Colonic mucosa (tissue), 4 donors: ENCODE data around the gene SFSWAP. TPM values are rescaled to one million over a fixed set of nuclear protein-coding genes. Genes with fewer than 3 reads are reported as not detected.

Source experiments
- DNase-seq: peaks from one replicate; pipeline ENCODE4 v3.0.0-alpha.2; 2020
- H3K27ac ChIP-seq: fragments of 200-600 bp; one replicate; pipeline ENCODE4 v1.8.0; 2021
- H3K27me3 ChIP-seq: fragments of 200-600 bp; one replicate; pipeline ENCODE4 v1.8.0; 2021
- H3K36me3 ChIP-seq: fragments of 200-600 bp; one replicate; pipeline ENCODE4 v1.8.0; 2021
- H3K4me1 ChIP-seq: fragments of 200-600 bp; one replicate; pipeline ENCODE4 v1.8.0; 2021; ENCODE audit warnings: mild to moderate bottlenecking
- H3K4me3 ChIP-seq: fragments of 200-600 bp; one replicate; pipeline ENCODE4 v1.8.0; 2021
- H3K9ac ChIP-seq, 2 donors: one replicate each; pipeline ENCODE4 v1.7.0; 2013; ENCODE audit warnings: control low read depth in 2 of 2, low read depth in 2 of 2, low read length in 2 of 2
- H3K9me3 ChIP-seq: fragments of 200-600 bp; one replicate; pipeline ENCODE4 v1.8.0; 2021
- CTCF ChIP-seq: fragments of 200-600 bp; IDR thresholded peaks from one replicate; pipeline ENCODE4 v1.8.0; 2022; ENCODE audit warnings: antibody characterized with exemption, mild to moderate bottlenecking
- intact Hi-C: fragments of 100-400 bp; cut with DNase I; formaldehyde crosslinking; loops from one replicate; pipeline ENCODE4 v1.14.1; 2022
- total RNA-seq, 2 donors: library from RNA; stranded (reverse); fragmentation: NEBNext Ultra II Directional in 1 of 2; extraction: Animal tissue kit (Norgen Biotek cat#: 25700) in 1 of 2; gene quantifications; one replicate each; pipeline ENCODE4 v1.2.1, GENCODE V29; 2021
- donor health status: healthy.
- donor health status: DM: no; HTN: no; CAD: no.
- donor health status: DM: no; HTN: no; CAD: no.

The SFSWAP gene
- total RNA-seq, 2 donors from 2014 or later, result 28.2 to 35.6 TPM

DNA sequence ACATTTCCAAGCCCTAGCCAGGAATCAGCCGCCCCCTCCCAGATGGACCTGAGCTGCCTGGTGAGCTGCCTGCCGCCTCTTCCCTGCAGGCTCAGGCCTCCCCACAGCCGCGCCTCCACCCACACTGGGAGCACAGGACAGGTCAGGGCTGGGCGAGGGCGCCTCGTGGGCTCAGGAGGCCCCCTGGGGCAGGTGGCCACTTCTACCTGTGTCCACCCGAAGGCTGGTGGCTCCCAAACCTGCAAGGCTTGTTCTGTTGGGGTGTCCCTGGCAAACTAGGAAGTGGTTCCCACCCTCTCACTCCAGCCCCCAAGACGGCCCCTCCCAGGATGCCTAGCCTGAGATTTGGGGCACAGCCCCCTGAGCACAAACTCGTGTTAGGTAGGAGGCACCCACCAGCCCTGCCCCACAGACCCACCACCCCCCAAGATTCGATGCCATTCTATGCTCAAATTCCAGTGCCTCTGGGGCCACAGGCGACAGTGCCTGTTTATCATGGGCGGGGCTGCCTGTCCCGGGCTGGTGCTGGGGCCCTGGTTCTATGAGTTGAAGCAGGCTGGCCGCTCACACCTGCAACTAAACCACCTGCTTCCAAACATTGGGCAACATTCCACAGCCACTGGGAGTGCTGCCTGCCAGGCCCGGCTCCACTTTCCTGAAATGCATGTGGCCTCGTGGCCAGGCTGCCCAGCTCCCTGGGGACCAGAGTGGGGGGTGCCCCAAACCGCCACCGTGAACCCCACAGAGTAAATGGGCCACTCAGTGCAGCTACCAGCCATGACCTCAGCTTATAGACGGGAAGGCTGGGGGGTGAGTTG is 124.1 kb downstream of the SFSWAP start:
- no peak overlapping the region for H3K4me3 ChIP-seq
- no peak for TF ChIP-seq CTCF
- H3K4me1 ChIP-seq, result no peaks in the 10 kb centered on the region
- no peak for DNase-seq
- H3K9me3 ChIP-seq, result no peaks in the 10 kb centered on the region
- H3K27ac ChIP-seq, result no peak overlapping the region
- peaks cover 14% of the 10 kb centered on the region for H3K27me3 ChIP-seq
- intact Hi-C loops, result no loop called here
- H3K9ac ChIP-seq, result no peak overlapping the region
- H3K36me3 ChIP-seq, result no peaks in the 10 kb centered on the region

DNA sequence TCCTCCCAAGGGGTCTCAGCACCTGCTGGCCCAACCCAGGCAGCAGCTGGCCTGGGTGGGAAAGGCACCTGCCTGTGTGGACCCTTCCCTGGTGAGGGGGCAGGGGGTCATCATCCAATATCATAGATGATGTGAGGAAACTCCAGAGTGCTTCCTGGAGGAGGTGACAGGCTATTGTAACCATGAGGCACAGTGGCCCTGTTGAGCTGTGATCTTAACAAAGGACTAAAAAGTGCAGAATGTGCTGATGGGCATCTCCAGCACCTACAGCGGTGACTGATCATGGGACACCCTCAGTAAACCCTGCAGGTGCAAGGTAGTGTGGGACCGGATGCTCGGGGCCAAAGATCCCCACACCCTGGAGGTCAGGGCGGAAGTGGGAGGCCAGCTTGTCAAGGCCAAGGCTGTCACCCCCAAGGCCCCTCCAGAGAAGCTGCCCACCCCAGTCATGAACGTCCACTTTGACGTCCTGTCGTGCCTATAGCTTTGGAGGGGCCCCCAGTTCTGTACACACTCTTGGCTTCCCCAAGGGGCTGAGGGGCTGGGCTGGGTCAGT is 124.8 kb downstream of the SFSWAP start:
- H3K9me3 ChIP-seq, result no peaks in the 10 kb centered on the region
- TF ChIP-seq CTCF, result no peak
- intact Hi-C loops, result no loop called here
- peaks cover 7% of the 10 kb centered on the region for H3K27me3 ChIP-seq
- H3K9ac ChIP-seq, result no peak overlapping the region
- H3K4me1 ChIP-seq, result no peaks in the 10 kb centered on the region
- H3K27ac ChIP-seq, result no peak overlapping the region
- no peaks in the 10 kb centered on the region for H3K36me3 ChIP-seq
- no peak overlapping the region for H3K4me3 ChIP-seq
- no peak for DNase-seq

DNA sequence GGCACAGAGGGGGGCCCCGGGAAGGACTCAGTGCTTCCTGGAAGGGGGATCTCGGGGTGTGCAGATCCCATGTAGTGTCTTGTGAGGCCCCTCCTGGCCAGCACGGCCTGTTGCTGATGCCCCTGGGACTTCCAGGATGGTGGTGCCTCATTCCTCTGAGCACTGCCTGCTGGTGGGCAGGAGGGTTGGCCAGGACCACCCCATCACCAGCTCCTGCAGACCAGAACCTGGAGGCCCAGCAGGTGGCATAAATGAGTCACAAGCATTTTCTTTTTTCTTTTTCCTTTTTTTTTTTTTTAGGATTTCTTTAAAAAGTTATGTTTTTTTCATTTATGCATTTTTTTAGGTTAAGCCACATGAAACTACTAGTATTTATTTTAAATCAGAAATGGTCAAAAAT is 125.3 kb downstream of the SFSWAP start:
- H3K4me3 ChIP-seq, result no peak overlapping the region
- H3K36me3 ChIP-seq, result no peaks in the 10 kb centered on the region
- peaks cover 3% of the 10 kb centered on the region for H3K27me3 ChIP-seq
- intact Hi-C loops, result no loop called here
- H3K9ac ChIP-seq, result no peak overlapping the region
- H3K4me1 ChIP-seq, result no peaks in the 10 kb centered on the region
- H3K27ac ChIP-seq, result no peak overlapping the region
- no peak for TF ChIP-seq CTCF
- no peak for DNase-seq
- no peaks in the 10 kb centered on the region for H3K9me3 ChIP-seq

GRCh38 chr12:131836714-131837397 is 126.0 kb downstream of the SFSWAP start:
- Histone ChIP-seq H3K4me1 (no peaks in the 10 kb centered on the region), H3K27ac (no peak overlapping the region), H3K9me3 (no peaks in the 10 kb centered on the region), H3K36me3 (no peaks in the 10 kb centered on the region), H3K9ac (no peak overlapping the region), H3K27me3 (no peaks in the 10 kb centered on the region), H3K4me3 (no peak overlapping the region)
- intact Hi-C loops, result no loop called here
- no peak for DNase-seq
- no peak for TF ChIP-seq CTCF

DNA sequence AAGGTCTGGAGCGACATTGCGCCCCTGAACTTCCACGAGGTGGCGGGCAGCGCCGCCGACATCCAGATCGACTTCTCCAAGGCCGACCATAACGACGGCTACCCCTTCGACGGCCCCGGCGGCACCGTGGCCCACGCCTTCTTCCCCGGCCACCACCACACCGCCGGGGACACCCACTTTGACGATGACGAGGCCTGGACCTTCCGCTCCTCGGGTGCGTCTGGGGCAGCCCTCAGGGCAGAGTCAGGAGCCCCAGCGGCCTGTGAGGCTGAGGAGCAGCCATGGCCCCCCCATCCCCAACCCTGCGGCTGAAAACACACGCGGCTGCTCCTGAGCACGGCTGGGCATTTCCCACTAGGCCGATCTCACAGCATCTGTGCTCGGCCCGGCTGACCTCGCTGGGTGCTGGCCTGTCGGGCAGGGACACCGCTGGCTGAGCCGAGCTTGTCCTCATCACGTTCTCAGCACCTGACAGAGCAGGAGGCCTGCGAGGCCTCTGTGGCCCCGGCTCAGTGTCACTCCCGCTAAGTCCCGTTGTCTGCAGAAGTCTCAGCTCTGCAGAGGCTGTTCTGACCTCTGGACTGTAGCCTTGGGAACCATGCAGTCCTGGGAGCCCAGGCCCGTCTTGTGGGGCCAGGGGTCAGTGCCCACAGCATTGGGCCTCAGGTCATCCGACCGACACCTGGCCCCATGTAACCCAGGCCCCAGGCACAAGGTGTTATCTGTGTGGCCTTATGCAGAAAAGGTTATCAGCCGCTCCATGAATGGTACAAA is 129.9 kb downstream of the SFSWAP start:
- H3K4me3 ChIP-seq, result no peak overlapping the region
- intact Hi-C loops, result no loop called here
- H3K9me3 ChIP-seq, result no peaks in the 10 kb centered on the region
- no peaks in the 10 kb centered on the region for H3K4me1 ChIP-seq
- H3K27me3 ChIP-seq, result no peaks in the 10 kb centered on the region
- no peak for TF ChIP-seq CTCF
- no peak for DNase-seq
- no peaks in the 10 kb centered on the region for H3K36me3 ChIP-seq
- no peak overlapping the region for H3K27ac ChIP-seq
- H3K9ac ChIP-seq, result no peak overlapping the region
